IMR-90 (cell line): Measurements from ENCODE around the gene CARMIL1. TPM values are rescaled to one million over a fixed set of nuclear protein-coding genes. Genes with fewer than 3 reads are reported as not detected.

Experiments used
- ATAC-seq: fragments of 200-7000 bp; cut with Tn5 transposase; 2 replicates; pipeline ENCODE4 v1.9.1; 2020; ENCODE audit warnings: low read depth, mild to moderate bottlenecking, moderate library complexity
- BruUV-seq: library from RNA; stranded (reverse); fragments of 400-500 nt; replicated peaks from 2 replicates; lab custom pipeline; 2021; lab: Mats Ljungman, UMichigan
- CTCF ChIA-PET: fragments of 300-600 bp; formaldehyde crosslinking; extraction: SDS; loops from one replicate; lab custom pipeline; 2021; ENCODE audit warnings: antibody characterized with exemption; lab: Yijun Ruan, JAX
- POLR2A ChIA-PET: fragments of 300-600 bp; sonication (Branson Sonifier 250); formaldehyde crosslinking; loops from one replicate; lab custom pipeline; 2022; ENCODE audit warnings: antibody characterized with exemption; ENCODE audit not compliant: unreplicated experiment; lab: Charles Lee
- DNase-seq: peaks from one replicate; pipeline ENCODE4 v3.0.0; 2013
- H2AFZ ChIP-seq: replicated peaks from 2 replicates; pipeline ENCODE3; 2013; ENCODE audit warnings: low read length, mild to moderate bottlenecking; ENCODE audit not compliant: poor library complexity
- H2AK5ac ChIP-seq: 2 replicates; pipeline ENCODE4 v1.6.1; 2013; ENCODE audit warnings: low read depth, low read length, inconsistent platforms
- H2AK9ac ChIP-seq: replicated peaks from 2 replicates; pipeline ENCODE3; 2013; ENCODE audit warnings: mild to moderate bottlenecking, low read depth, low read length, moderate library complexity; ENCODE audit not compliant: poor library complexity
- H2BK120ac ChIP-seq: 2 replicates; pipeline ENCODE4 v1.6.1; 2013; ENCODE audit warnings: low read depth, low read length, inconsistent platforms
- H2BK15ac ChIP-seq: 3 replicates; pipeline ENCODE4 v1.6.1; 2013; ENCODE audit warnings: low read depth, low read length, inconsistent platforms
- H2BK20ac ChIP-seq: 2 replicates; pipeline ENCODE4 v1.6.1; 2013; ENCODE audit warnings: low read depth, mild to moderate bottlenecking, inconsistent platforms, low read length, moderate library complexity
- H2BK5ac ChIP-seq: 2 replicates; pipeline ENCODE4 v1.6.1; 2013; ENCODE audit warnings: mild to moderate bottlenecking, low read depth, low read length, inconsistent platforms; ENCODE audit not compliant: poor library complexity, severe bottlenecking
- H3K14ac ChIP-seq: replicated peaks from 2 replicates; pipeline ENCODE4 v1.6.1; 2013; ENCODE audit warnings: low read depth, low read length, inconsistent platforms
- H3K18ac ChIP-seq: 2 replicates; pipeline ENCODE4 v1.6.1; 2013; ENCODE audit warnings: low read depth, low read length, control low read depth
- H3K23ac ChIP-seq: 2 replicates; pipeline ENCODE4 v1.6.1; 2013; ENCODE audit warnings: low read depth, low read length, inconsistent platforms
- H3K27ac ChIP-seq: 2 replicates; pipeline ENCODE4 v1.5.1; 2013; ENCODE audit warnings: mild to moderate bottlenecking, control low read depth, low read length; ENCODE audit not compliant: insufficient read depth
- H3K27me3 ChIP-seq: 2 replicates; pipeline ENCODE4 v1.6.1; 2013; ENCODE audit warnings: low read length; ENCODE audit not compliant: control insufficient read depth, insufficient read depth
- H3K36me3 ChIP-seq: 2 replicates; pipeline ENCODE4 v1.6.1; 2013; ENCODE audit warnings: low read length, mixed read lengths; ENCODE audit not compliant: control insufficient read depth, insufficient read depth
- H3K4ac ChIP-seq: 2 replicates; pipeline ENCODE4 v1.6.1; 2013; ENCODE audit warnings: low read depth, low read length, inconsistent platforms
- H3K4me1 ChIP-seq: 2 replicates; pipeline ENCODE4 v1.6.1; 2013; ENCODE audit warnings: low read length, mixed read lengths; ENCODE audit not compliant: control insufficient read depth, insufficient read depth
- H3K4me2 ChIP-seq: 2 replicates; pipeline ENCODE4 v1.6.1; 2013; ENCODE audit warnings: low read depth, mild to moderate bottlenecking, control low read depth, low read length, moderate library complexity
- H3K4me3 ChIP-seq: 2 replicates; pipeline ENCODE4 v1.5.1; 2013; ENCODE audit warnings: low read depth, mild to moderate bottlenecking, control low read depth, low read length, moderate library complexity; ENCODE audit not compliant: insufficient read depth
- H3K56ac ChIP-seq: 2 replicates; pipeline ENCODE4 v1.6.1; 2013; ENCODE audit warnings: low read length, inconsistent platforms; ENCODE audit not compliant: insufficient read depth; ENCODE audit errors: extremely low read depth
- H3K79me1 ChIP-seq, 2 experiments: 2 replicates each; pipeline ENCODE4 v1.6.1; 2013; ENCODE audit warnings: low read length in 2 of 2, inconsistent platforms in 1 of 2, low read depth in 1 of 2
- H3K9ac ChIP-seq: 2 replicates; pipeline ENCODE4 v1.6.1; 2013; ENCODE audit warnings: low read depth, low read length, control low read depth
- H3K9me1 ChIP-seq: 2 replicates; pipeline ENCODE4 v1.6.1; 2013; ENCODE audit warnings: low read length, inconsistent platforms; ENCODE audit not compliant: insufficient read depth
- H3K9me3 ChIP-seq: 2 replicates; pipeline ENCODE4 v1.6.1; 2013; ENCODE audit warnings: low read length; ENCODE audit not compliant: control insufficient read depth, insufficient read depth
- H4K20me1 ChIP-seq: 2 replicates; pipeline ENCODE4 v1.6.1; 2013; ENCODE audit warnings: low read length, inconsistent platforms; ENCODE audit not compliant: insufficient read depth
- H4K5ac ChIP-seq: 2 replicates; pipeline ENCODE4 v1.6.1; 2013; ENCODE audit warnings: mild to moderate bottlenecking, low read depth, low read length, control low read depth
- H4K8ac ChIP-seq, 2 experiments: 2 replicates each; pipeline ENCODE4 v1.6.1; 2013; ENCODE audit warnings: low read depth in 2 of 2, low read length in 2 of 2, control low read depth in 1 of 2, inconsistent platforms in 1 of 2
- H4K91ac ChIP-seq: 2 replicates; pipeline ENCODE4 v1.6.1; 2013; ENCODE audit warnings: low read depth, low read length, inconsistent platforms; ENCODE audit not compliant: insufficient read depth
- BHLHE40 ChIP-seq: fragments of 150-350 bp; IDR thresholded peaks from 2 replicates; pipeline ENCODE4 v1.6.1; 2016; ENCODE audit warnings: mild to moderate bottlenecking, low read depth, low read length
- CEBPB ChIP-seq: IDR thresholded peaks from 2 replicates; pipeline ENCODE4 v1.6.1; 2012; ENCODE audit warnings: low read depth, low read length, improper control_type of control experiment
- CHD1 ChIP-seq: IDR thresholded peaks from 2 replicates; pipeline ENCODE4 v1.6.1; 2012; ENCODE audit warnings: low read depth, low read length, improper control_type of control experiment
- CTCF ChIP-seq: conservative IDR thresholded peaks from 2 replicates; pipeline ENCODE4 v1.5.1; 2012; ENCODE audit warnings: mild to moderate bottlenecking, low read depth, low read length, improper control_type of control experiment
- FOS ChIP-seq: fragments of 150-350 bp; IDR thresholded peaks from 2 replicates; pipeline ENCODE4 v1.6.1; 2016; ENCODE audit warnings: low read depth, low read length
- MAFK ChIP-seq: IDR thresholded peaks from 2 replicates; pipeline ENCODE4 v1.6.1; 2012; ENCODE audit warnings: low read depth, low read length, improper control_type of control experiment
- MAZ ChIP-seq: IDR thresholded peaks from 2 replicates; pipeline ENCODE4 v1.6.1; 2012; ENCODE audit warnings: low read depth, mild to moderate bottlenecking, low read length, improper control_type of control experiment, moderate library complexity, borderline replicate concordance
- NFE2L2 ChIP-seq: fragments of 150-350 bp; IDR thresholded peaks from 2 replicates; pipeline ENCODE4 v1.6.1; 2016; ENCODE audit warnings: low read depth, mild to moderate bottlenecking, low read length
- SMC3 ChIP-seq: fragments of 150-350 bp; IDR thresholded peaks from 2 replicates; pipeline ENCODE4 v1.6.1; 2016; ENCODE audit warnings: low read depth, mild to moderate bottlenecking, antibody characterized with exemption, low read length, moderate library complexity
- USF2 ChIP-seq: fragments of 150-350 bp; IDR thresholded peaks from 2 replicates; pipeline ENCODE4 v1.6.1; 2017; ENCODE audit warnings: mild to moderate bottlenecking, antibody characterized with exemption, low read length, low read depth
- WGBS, 2 experiments: methylation state at CpG; one replicate each; pipeline versions ENCODE4 v1.1.5 to v1.1.7; 2013; ENCODE audit warnings: missing lambda C conversion rate in 2 of 2; ENCODE audit not compliant: insufficient read length in 1 of 2; ENCODE audit errors: extremely low coverage in 2 of 2; 5-methylcytosine and 5-hydroxymethylcytosine counted together
- dilution Hi-C: fragments of 300-500 bp; cut with HindIII; formaldehyde crosslinking; loops from one replicate; pipeline ENCODE4 v1.14.3; 2018; ENCODE audit warnings: low sequenced_read_pairs; ENCODE audit not compliant: unreplicated experiment
- in situ Hi-C: fragments of 300-500 bp; cut with MboI; formaldehyde crosslinking; loops from 3 replicates; pipeline ENCODE4 v1.14.3; 2019; ENCODE audit warnings: low sequenced_read_pairs, inconsistent platforms, mixed read lengths
- intact Hi-C: fragments of 100-400 bp; cut with micrococcal nuclease; formaldehyde crosslinking; loops from 2 replicates; pipeline ENCODE4 v1.10.0; 2022
- polyA plus RNA-seq, 3 experiments: library from polyadenylated mRNA; depleted of rRNA; stranded (reverse); fragments of >200 nt; gene quantifications; 2 replicates each; pipeline ENCODE4 v1.2.3, GENCODE V29; 2012; ENCODE audit warnings: low replicate concordance in 1 of 3
- total RNA-seq: library from RNA; depleted of rRNA; stranded (reverse); fragments of >200 nt; gene quantifications from 2 replicates; pipeline ENCODE4 v1.2.3, GENCODE V29; 2012

Gene CARMIL1
- total and polyA plus RNA-seq, 2 of the 4 experiments (the other 2 are of a cell fraction) = 1.3 to 2.9 TPM

- H4K20me1 ChIP-seq = no peaks in the 10 kb centered on the region
- H3K4me1 ChIP-seq = no peaks in the 10 kb centered on the region
- BruUV-seq = no TSS peak
- H3K56ac ChIP-seq = no peak overlapping the region
- intact Hi-C loops = no loop called here
- H2AFZ ChIP-seq = peak overlapping the region; percentile 64
- H3K79me1 ChIP-seq = no peaks in the 10 kb centered on the region; a peak in 1 of 4 replicates
- TF ChIP-seq BHLHE40 (no peak), FOS (no peak), CTCF (no peak), CEBPB (no peak), USF2 (no peak), SMC3 (no peak), NFE2L2 (no peak), CHD1 (no peak), MAFK (no peak), MAZ (no peak)
- dilution Hi-C loops = no loop called here
- ChIA-PET POLR2A (no interaction called here), CTCF (interaction anchor here (0.7 kb wide), 1 partner anchor 71 kb away, joined by 4 read pairs; no protein-coding TSS in a partner anchor)
- no peaks in the 10 kb centered on the region for H3K27me3 ChIP-seq
- no peak overlapping the region for H2AK5ac ChIP-seq
- no peak overlapping the region for H3K27ac ChIP-seq
- no peak overlapping the region for H3K14ac ChIP-seq
- no peak overlapping the region for H4K8ac ChIP-seq
- no peak overlapping the region for H4K91ac ChIP-seq
- H2BK5ac ChIP-seq = no peak overlapping the region
- no peak overlapping the region for H4K5ac ChIP-seq
- H3K9me3 ChIP-seq = no peaks in the 10 kb centered on the region
- no peak overlapping the region for H3K4me3 ChIP-seq
- in situ Hi-C loops = no loop called here
- no peaks in the 10 kb centered on the region for H3K9me1 ChIP-seq
- H3K23ac ChIP-seq = no peak overlapping the region
- H3K36me3 ChIP-seq = no peaks in the 10 kb centered on the region
- no peak overlapping the region for H3K4ac ChIP-seq
- ATAC-seq (no peak), DNase-seq (no peak)
- WGBS, 2 experiments = 80% methylated on average over 1 of the region's 8 CpGs; no CpG with 5 or more reads in 1 of the 2 experiments
- no peak overlapping the region for H2BK15ac ChIP-seq
- no peak overlapping the region for H3K4me2 ChIP-seq
- no peak overlapping the region for H3K18ac ChIP-seq
- H2BK20ac ChIP-seq = no peak overlapping the region
- no peak overlapping the region for H3K9ac ChIP-seq
- H2AK9ac ChIP-seq = no peak overlapping the region
- H2BK120ac ChIP-seq = no peak overlapping the region
These were observed 125.6 kb downstream of the CARMIL1 start for GRCh38 chr6:25404693-25405169.
